ENCODE measurements around the gene CAMTA1. TPM values are rescaled to one million over a fixed set of nuclear protein-coding genes. Genes with fewer than 3 reads are reported as not detected.

The CAMTA1 gene
- total RNA-seq, 2 donors from 2014 or later, result 100 to 102 TPM

DNA sequence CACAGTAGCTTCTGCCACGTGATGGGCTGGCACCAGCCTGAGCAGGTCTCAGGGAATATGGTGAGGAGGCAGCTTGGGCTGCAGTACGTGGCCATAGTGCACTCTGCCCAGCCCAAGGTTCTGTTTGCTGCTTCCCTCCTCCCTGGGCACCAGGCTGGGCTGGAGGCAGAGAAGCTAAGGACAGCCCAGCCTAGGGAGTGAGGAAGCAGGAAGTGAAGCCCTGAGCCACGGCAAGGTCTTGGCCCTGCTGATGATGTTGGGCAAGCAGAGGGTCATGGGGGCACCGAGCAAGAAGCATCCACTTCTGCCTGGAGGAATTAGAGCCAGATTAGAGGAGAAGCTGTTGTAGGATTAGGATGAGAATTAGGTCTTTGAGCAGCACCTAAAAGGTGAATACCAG lies 659.1 kb downstream of the CAMTA1 start:
- Histone ChIP-seq H3K4me3 (no peak overlapping the region), H3K27ac (no peak overlapping the region), H3K27me3 (replicated peaks; ENCODE audit: insufficient read depth) (no peaks in the 10 kb centered on the region), H3K4me1 (replicated peaks) (no peaks in the 10 kb centered on the region), H3K9me3 (no peaks in the 10 kb centered on the region), H3K36me3 (no peaks in the 10 kb centered on the region)
- TF ChIP-seq POLR2AphosphoS5 (IDR thresholded peaks at IDR 0.05) (no peak), POLR2A (IDR thresholded peaks at IDR 0.05) (no peak), CTCF (IDR thresholded peaks at IDR 0.05) (no peak)
- 76% methylated on average over 3 of the region's 4 CpGs for WGBS
- no peak for DNase-seq (ENCODE audit: low spot score)
- intact Hi-C loops (cut with DNase I), result no loop called here

DNA sequence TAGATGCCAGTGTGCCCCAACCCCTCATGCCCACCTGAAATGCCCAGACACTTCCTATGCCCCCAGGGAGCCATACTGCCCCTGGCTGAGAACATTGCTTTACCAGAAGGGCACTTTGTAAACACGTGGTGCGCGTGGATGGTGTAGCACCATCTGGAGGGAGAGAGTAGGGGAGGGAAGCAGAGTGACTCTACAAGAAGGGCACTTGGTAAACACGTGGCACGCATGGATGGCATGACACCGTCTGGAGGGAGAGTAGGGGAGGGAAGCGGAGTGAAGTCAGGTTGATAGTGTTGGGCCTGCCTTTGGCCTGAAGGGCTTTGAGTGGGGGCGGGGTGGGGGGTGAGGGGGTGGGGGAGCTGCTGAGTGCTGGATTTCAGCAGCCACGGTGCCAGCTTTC lies 661.8 kb downstream of the CAMTA1 start:
- no peaks in the 10 kb centered on the region for H3K27me3 ChIP-seq (replicated peaks; ENCODE audit: insufficient read depth)
- 77% methylated on average over 9 of the region's 9 CpGs for WGBS
- no peaks in the 10 kb centered on the region for H3K4me1 ChIP-seq (replicated peaks)
- no peak overlapping the region for H3K4me3 ChIP-seq
- H3K9me3 ChIP-seq, result no peaks in the 10 kb centered on the region
- H3K27ac ChIP-seq, result no peak overlapping the region
- H3K36me3 ChIP-seq, result no peaks in the 10 kb centered on the region
- TF ChIP-seq CTCF (IDR thresholded peaks at IDR 0.05) (no peak), POLR2AphosphoS5 (IDR thresholded peaks at IDR 0.05) (no peak), POLR2A (IDR thresholded peaks at IDR 0.05) (no peak)
- intact Hi-C loops (cut with DNase I), result no loop called here
- no peak for DNase-seq (ENCODE audit: low spot score)

GRCh38 chr1:7447736-7448135 lies 662.5 kb downstream of the CAMTA1 start:
- intact Hi-C loops (cut with DNase I), result no loop called here
- WGBS, result 93% methylated on average over 6 of the region's 6 CpGs

DNA sequence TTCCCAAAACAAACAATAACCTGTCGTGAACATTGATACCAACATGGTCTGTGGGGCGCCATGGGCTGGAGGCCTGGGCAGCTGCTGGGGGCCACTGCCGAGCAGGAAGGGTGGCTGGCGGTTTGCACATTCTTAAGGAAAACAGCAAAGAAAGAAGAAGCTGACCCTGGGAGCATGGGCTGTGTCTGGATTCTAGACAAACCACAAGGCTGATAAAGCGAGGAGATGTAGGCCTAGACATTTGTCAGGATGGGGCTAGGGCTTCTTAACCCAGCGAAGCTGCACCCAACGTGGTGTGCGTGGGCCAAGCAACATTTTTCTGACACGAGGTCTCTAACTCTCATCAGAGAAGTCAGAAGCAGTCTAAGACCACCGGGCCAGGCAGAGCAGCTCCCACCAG lies 663.7 kb downstream of the CAMTA1 start:
- no peaks in the 10 kb centered on the region for H3K9me3 ChIP-seq
- intact Hi-C loops (cut with DNase I), result no loop called here
- H3K36me3 ChIP-seq, result no peaks in the 10 kb centered on the region
- no peak for DNase-seq (ENCODE audit: low spot score)
- WGBS, result 91% methylated on average over 10 of the region's 10 CpGs
- H3K27me3 ChIP-seq (replicated peaks; ENCODE audit: insufficient read depth), result no peaks in the 10 kb centered on the region
- no peak for TF ChIP-seq CTCF (IDR thresholded peaks at IDR 0.05)
- TF ChIP-seq POLR2A (IDR thresholded peaks at IDR 0.05), result no peak
- no peak for TF ChIP-seq POLR2AphosphoS5 (IDR thresholded peaks at IDR 0.05)
- H3K4me3 ChIP-seq, result no peak overlapping the region
- no peak overlapping the region for H3K27ac ChIP-seq
- no peaks in the 10 kb centered on the region for H3K4me1 ChIP-seq (replicated peaks)

More at GRCh38 chr1:7447736-7448135, 662.5 kb downstream of the CAMTA1 start:
- no peaks in the 10 kb centered on the region for H3K4me1 ChIP-seq (replicated peaks)
- H3K27me3 ChIP-seq (replicated peaks; ENCODE audit: insufficient read depth), result no peaks in the 10 kb centered on the region
- DNase-seq (ENCODE audit: low spot score), result no peak
- H3K4me3 ChIP-seq, result no peak overlapping the region
- no peak overlapping the region for H3K27ac ChIP-seq
- no peaks in the 10 kb centered on the region for H3K36me3 ChIP-seq
- H3K9me3 ChIP-seq, result no peaks in the 10 kb centered on the region
- TF ChIP-seq CTCF (IDR thresholded peaks at IDR 0.05) (no peak), POLR2A (IDR thresholded peaks at IDR 0.05) (no peak), POLR2AphosphoS5 (IDR thresholded peaks at IDR 0.05) (no peak)

- Histone ChIP-seq H3K4me1 (replicated peaks) (no peaks in the 10 kb centered on the region), H3K36me3 (no peaks in the 10 kb centered on the region), H3K27ac (no peak overlapping the region), H3K27me3 (replicated peaks; ENCODE audit: insufficient read depth) (no peaks in the 10 kb centered on the region), H3K4me3 (no peak overlapping the region), H3K9me3 (no peaks in the 10 kb centered on the region)
- 92% methylated on average over 7 of the region's 7 CpGs for WGBS
- no peak for DNase-seq (ENCODE audit: low spot score)
- intact Hi-C loops (cut with DNase I), result no loop called here
- TF ChIP-seq CTCF (IDR thresholded peaks at IDR 0.05) (no peak), POLR2AphosphoS5 (IDR thresholded peaks at IDR 0.05) (no peak), POLR2A (IDR thresholded peaks at IDR 0.05) (no peak)
Observed at GRCh38 chr1:7449750-7450149, 664.5 kb downstream of the CAMTA1 start.

All from prostate gland (tissue), 2 donors.